HepG2 (cell line): ENCODE measurements around the gene TGM2. TPM values are rescaled to one million over a fixed set of nuclear protein-coding genes. Genes with fewer than 3 reads are reported as not detected.

Experiments
- CC2D1A ChIP-seq: sonication (generic); formaldehyde crosslinking; IDR thresholded peaks from 2 replicates; pipeline ENCODE4 v1.8.1; 2023; ENCODE audit warnings: mild to moderate bottlenecking, missing genetic modification reagents
- HMG20A ChIP-seq: IDR thresholded peaks from 2 replicates; pipeline ENCODE4 v1.6.1; 2016; ENCODE audit warnings: borderline replicate concordance
- ISL2 ChIP-seq: sonication (generic); formaldehyde crosslinking; IDR thresholded peaks from 2 replicates; pipeline ENCODE4 v1.5.0; 2020; ENCODE audit warnings: missing genetic modification reagents
- MATR3 ChIP-seq: sonication (generic); formaldehyde crosslinking; IDR thresholded peaks from 2 replicates; pipeline ENCODE4 v1.4.0; 2020; ENCODE audit warnings: missing genetic modification reagents
- MED1 ChIP-seq: sonication (generic); formaldehyde crosslinking; IDR thresholded peaks from 2 replicates; pipeline ENCODE4 v1.4.0; 2020; ENCODE audit warnings: missing genetic modification reagents
- RXRB ChIP-seq: IDR thresholded peaks from 2 replicates; pipeline ENCODE4 v1.6.1; 2016; ENCODE audit warnings: borderline replicate concordance, missing genetic modification reagents, missing compliant biosample characterization
- SNAPC2 ChIP-seq: sonication (generic); formaldehyde crosslinking; IDR thresholded peaks from 2 replicates; pipeline ENCODE4 v1.8.1; 2022; ENCODE audit warnings: mild to moderate bottlenecking, missing genetic modification reagents
- TBL1XR1 ChIP-seq: fragments of 150-350 bp; IDR thresholded peaks from 2 replicates; pipeline ENCODE4 v1.6.1; 2014; ENCODE audit warnings: borderline replicate concordance, low read length; ENCODE audit not compliant: partially characterized antibody
- ZNF484 ChIP-seq: sonication (generic); formaldehyde crosslinking; IDR thresholded peaks from 2 replicates; pipeline ENCODE4 v1.5.1; 2020; ENCODE audit warnings: mild to moderate bottlenecking, low read depth, missing genetic modification reagents, borderline replicate concordance
- ZNF660 ChIP-seq: sonication (generic); formaldehyde crosslinking; IDR thresholded peaks from 2 replicates; pipeline ENCODE4 v1.5.1; 2020; ENCODE audit warnings: mild to moderate bottlenecking, low read depth, missing genetic modification reagents, borderline replicate concordance
- polyA plus RNA-seq, 8 experiments: library from polyadenylated mRNA; depleted of rRNA in 3 of 8; stranded (reverse) in 7 of 8; unstranded in 1 of 8; fragments of >200 nt; fragmentation: Illumina TruSeq in 4 of 8; extraction: Trizol in 4 of 8; gene quantifications; 2 replicates each; pipeline versions ENCODE4 v1.2.1 to v1.2.3, GENCODE V29; 2011 to 2016; ENCODE audit warnings: low read depth in 4 of 8, missing spikeins in 1 of 8, mixed read lengths in 1 of 8; ENCODE audit not compliant: insufficient read depth in 1 of 8
- total RNA-seq, 5 experiments: library from RNA; depleted of rRNA; stranded (reverse); fragments of >200 nt; fragmentation: Illumina TruSeq; extraction: Trizol; gene quantifications; 2 replicates each; pipeline ENCODE4 v1.2.3, GENCODE V29; 2016; ENCODE audit warnings: low read depth in 1 of 5
- TF ChIP-seq, protein P1 (sequence below): sonication (generic); formaldehyde crosslinking; IDR thresholded peaks from 2 replicates; pipeline ENCODE4 v1.5.0; 2020; ENCODE audit warnings: mild to moderate bottlenecking, missing genetic modification reagents, borderline replicate concordance
- TF ChIP-seq, protein P2 (sequence below): sonication (generic); formaldehyde crosslinking; IDR thresholded peaks from 2 replicates; pipeline ENCODE4 v1.4.0; 2020; ENCODE audit warnings: missing genetic modification reagents
- TF ChIP-seq, protein P3 (sequence below): sonication (generic); formaldehyde crosslinking; IDR thresholded peaks from 2 replicates; pipeline ENCODE4 v1.5.0; 2020; ENCODE audit warnings: mild to moderate bottlenecking, missing genetic modification reagents
- TF ChIP-seq, protein P4 (sequence below): sonication (generic); formaldehyde crosslinking; IDR thresholded peaks from 2 replicates; pipeline ENCODE4 v1.5.1; 2020; ENCODE audit warnings: missing genetic modification reagents, mild to moderate bottlenecking, borderline replicate concordance
- TF ChIP-seq, protein P5 (sequence below): sonication (generic); formaldehyde crosslinking; IDR thresholded peaks from 2 replicates; pipeline ENCODE4 v1.4.0; 2020; ENCODE audit warnings: missing genetic modification reagents

The TGM2 gene
- total and polyA plus RNA-seq, 2 of the 13 experiments (the other 11 are each of a cell fraction or from before 2014, with no cell fraction given), result 4.2 to 46.4 TPM

DNA sequence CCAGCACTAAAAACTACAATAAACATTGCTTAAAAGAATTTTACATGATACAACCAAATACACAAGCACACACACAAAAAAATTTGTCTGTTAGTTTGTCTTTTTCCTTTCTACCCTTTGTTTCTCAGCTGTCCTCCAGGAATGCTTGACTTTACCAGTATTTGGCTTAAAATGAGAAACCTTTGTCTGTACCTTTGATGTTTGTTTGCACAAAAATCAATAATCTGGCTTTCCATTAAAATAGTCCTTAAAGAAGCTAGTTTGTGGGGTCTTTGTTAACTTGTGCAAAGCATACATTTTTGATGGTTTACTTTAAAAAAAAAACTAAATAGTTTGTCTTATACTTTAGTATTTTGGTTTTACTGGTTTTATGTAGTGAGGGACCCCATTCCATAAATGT is 82.2 kb downstream of the TGM2 start (continued):
- TF ChIP-seq, protein P1, sequence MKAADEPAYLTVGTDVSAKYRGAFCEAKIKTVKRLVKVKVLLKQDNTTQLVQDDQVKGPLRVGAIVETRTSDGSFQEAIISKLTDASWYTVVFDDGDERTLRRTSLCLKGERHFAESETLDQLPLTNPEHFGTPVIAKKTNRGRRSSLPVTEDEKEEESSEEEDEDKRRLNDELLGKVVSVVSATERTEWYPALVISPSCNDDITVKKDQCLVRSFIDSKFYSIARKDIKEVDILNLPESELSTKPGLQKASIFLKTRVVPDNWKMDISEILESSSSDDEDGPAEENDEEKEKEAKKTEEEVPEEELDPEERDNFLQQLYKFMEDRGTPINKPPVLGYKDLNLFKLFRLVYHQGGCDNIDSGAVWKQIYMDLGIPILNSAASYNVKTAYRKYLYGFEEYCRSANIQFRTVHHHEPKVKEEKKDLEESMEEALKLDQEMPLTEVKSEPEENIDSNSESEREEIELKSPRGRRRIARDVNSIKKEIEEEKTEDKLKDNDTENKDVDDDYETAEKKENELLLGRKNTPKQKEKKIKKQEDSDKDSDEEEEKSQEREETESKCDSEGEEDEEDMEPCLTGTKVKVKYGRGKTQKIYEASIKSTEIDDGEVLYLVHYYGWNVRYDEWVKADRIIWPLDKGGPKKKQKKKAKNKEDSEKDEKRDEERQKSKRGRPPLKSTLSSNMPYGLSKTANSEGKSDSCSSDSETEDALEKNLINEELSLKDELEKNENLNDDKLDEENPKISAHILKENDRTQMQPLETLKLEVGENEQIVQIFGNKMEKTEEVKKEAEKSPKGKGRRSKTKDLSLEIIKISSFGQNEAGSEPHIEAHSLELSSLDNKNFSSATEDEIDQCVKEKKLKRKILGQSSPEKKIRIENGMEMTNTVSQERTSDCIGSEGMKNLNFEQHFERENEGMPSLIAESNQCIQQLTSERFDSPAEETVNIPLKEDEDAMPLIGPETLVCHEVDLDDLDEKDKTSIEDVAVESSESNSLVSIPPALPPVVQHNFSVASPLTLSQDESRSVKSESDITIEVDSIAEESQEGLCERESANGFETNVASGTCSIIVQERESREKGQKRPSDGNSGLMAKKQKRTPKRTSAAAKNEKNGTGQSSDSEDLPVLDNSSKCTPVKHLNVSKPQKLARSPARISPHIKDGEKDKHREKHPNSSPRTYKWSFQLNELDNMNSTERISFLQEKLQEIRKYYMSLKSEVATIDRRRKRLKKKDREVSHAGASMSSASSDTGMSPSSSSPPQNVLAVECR (CRISPR knock-in tag), result no peak; the same call in 1 of the 2 replicates
- no peak for TF ChIP-seq ZNF484 (CRISPR knock-in tag)
- TF ChIP-seq SNAPC2, result no peak
- TF ChIP-seq, protein P2, sequence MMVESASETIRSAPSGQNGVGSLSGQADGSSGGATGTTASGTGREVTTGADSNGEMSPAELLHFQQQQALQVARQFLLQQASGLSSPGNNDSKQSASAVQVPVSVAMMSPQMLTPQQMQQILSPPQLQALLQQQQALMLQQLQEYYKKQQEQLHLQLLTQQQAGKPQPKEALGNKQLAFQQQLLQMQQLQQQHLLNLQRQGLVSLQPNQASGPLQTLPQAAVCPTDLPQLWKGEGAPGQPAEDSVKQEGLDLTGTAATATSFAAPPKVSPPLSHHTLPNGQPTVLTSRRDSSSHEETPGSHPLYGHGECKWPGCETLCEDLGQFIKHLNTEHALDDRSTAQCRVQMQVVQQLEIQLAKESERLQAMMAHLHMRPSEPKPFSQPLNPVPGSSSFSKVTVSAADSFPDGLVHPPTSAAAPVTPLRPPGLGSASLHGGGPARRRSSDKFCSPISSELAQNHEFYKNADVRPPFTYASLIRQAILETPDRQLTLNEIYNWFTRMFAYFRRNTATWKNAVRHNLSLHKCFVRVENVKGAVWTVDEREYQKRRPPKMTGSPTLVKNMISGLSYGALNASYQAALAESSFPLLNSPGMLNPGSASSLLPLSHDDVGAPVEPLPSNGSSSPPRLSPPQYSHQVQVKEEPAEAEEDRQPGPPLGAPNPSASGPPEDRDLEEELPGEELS, result peak; percentile 86
- TF ChIP-seq, protein P3, sequence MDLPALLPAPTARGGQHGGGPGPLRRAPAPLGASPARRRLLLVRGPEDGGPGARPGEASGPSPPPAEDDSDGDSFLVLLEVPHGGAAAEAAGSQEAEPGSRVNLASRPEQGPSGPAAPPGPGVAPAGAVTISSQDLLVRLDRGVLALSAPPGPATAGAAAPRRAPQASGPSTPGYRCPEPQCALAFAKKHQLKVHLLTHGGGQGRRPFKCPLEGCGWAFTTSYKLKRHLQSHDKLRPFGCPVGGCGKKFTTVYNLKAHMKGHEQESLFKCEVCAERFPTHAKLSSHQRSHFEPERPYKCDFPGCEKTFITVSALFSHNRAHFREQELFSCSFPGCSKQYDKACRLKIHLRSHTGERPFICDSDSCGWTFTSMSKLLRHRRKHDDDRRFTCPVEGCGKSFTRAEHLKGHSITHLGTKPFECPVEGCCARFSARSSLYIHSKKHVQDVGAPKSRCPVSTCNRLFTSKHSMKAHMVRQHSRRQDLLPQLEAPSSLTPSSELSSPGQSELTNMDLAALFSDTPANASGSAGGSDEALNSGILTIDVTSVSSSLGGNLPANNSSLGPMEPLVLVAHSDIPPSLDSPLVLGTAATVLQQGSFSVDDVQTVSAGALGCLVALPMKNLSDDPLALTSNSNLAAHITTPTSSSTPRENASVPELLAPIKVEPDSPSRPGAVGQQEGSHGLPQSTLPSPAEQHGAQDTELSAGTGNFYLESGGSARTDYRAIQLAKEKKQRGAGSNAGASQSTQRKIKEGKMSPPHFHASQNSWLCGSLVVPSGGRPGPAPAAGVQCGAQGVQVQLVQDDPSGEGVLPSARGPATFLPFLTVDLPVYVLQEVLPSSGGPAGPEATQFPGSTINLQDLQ, result no peak
- TF ChIP-seq TBL1XR1, result peak; percentile 88
- no peak for TF ChIP-seq CC2D1A (CRISPR knock-in tag)
- no peak for TF ChIP-seq ZNF660 (CRISPR knock-in tag)
- TF ChIP-seq MED1 (CRISPR knock-in tag), result peak; percentile 61; the same call in 1 of the 2 replicates
- TF ChIP-seq, protein P4, sequence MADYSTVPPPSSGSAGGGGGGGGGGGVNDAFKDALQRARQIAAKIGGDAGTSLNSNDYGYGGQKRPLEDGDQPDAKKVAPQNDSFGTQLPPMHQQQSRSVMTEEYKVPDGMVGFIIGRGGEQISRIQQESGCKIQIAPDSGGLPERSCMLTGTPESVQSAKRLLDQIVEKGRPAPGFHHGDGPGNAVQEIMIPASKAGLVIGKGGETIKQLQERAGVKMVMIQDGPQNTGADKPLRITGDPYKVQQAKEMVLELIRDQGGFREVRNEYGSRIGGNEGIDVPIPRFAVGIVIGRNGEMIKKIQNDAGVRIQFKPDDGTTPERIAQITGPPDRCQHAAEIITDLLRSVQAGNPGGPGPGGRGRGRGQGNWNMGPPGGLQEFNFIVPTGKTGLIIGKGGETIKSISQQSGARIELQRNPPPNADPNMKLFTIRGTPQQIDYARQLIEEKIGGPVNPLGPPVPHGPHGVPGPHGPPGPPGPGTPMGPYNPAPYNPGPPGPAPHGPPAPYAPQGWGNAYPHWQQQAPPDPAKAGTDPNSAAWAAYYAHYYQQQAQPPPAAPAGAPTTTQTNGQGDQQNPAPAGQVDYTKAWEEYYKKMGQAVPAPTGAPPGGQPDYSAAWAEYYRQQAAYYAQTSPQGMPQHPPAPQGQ, result no peak
- peak; percentile 97 for TF ChIP-seq ISL2 (CRISPR knock-in tag)
- TF ChIP-seq, protein P5, sequence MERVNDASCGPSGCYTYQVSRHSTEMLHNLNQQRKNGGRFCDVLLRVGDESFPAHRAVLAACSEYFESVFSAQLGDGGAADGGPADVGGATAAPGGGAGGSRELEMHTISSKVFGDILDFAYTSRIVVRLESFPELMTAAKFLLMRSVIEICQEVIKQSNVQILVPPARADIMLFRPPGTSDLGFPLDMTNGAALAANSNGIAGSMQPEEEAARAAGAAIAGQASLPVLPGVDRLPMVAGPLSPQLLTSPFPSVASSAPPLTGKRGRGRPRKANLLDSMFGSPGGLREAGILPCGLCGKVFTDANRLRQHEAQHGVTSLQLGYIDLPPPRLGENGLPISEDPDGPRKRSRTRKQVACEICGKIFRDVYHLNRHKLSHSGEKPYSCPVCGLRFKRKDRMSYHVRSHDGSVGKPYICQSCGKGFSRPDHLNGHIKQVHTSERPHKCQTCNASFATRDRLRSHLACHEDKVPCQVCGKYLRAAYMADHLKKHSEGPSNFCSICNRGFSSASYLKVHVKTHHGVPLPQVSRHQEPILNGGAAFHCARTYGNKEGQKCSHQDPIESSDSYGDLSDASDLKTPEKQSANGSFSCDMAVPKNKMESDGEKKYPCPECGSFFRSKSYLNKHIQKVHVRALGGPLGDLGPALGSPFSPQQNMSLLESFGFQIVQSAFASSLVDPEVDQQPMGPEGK (CRISPR knock-in tag), result peak; percentile 51; the same call in 1 of the 2 replicates
- TF ChIP-seq MATR3, result no peak
- TF ChIP-seq HMG20A (CRISPR knock-in tag), result peak; percentile 85
- TF ChIP-seq RXRB (CRISPR knock-in tag), result peak; percentile 82
